ENCODE data around the gene OLA1.

DNA sequence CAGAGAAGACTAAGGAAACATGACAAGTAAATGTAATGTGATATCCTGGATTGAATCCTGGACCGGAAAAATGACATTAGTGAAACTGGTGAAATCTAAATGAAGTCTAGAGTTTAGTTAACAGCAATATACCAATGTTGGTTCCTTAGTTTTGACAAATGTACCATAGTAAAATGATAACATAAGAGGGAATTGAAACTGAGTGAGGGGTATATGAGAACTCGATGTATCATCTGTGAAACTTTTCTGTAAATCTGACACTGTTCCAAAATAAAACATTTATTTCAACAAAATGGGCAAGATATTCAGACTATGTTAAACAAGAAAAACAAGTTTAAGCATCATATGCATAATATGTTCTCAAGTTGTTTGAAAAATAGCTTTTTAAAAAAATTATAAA is 63.8 kb downstream of the OLA1 start:
- TF ChIP-seq, protein P1, sequence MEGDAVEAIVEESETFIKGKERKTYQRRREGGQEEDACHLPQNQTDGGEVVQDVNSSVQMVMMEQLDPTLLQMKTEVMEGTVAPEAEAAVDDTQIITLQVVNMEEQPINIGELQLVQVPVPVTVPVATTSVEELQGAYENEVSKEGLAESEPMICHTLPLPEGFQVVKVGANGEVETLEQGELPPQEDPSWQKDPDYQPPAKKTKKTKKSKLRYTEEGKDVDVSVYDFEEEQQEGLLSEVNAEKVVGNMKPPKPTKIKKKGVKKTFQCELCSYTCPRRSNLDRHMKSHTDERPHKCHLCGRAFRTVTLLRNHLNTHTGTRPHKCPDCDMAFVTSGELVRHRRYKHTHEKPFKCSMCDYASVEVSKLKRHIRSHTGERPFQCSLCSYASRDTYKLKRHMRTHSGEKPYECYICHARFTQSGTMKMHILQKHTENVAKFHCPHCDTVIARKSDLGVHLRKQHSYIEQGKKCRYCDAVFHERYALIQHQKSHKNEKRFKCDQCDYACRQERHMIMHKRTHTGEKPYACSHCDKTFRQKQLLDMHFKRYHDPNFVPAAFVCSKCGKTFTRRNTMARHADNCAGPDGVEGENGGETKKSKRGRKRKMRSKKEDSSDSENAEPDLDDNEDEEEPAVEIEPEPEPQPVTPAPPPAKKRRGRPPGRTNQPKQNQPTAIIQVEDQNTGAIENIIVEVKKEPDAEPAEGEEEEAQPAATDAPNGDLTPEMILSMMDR (IDR thresholded peaks at IDR 0.05; ENCODE audit: insufficient read depth, low read length, poor library complexity, severe bottlenecking): no peak
- TF ChIP-seq EZH2phosphoT487 (conservative IDR thresholded peaks at IDR 0.05; ENCODE audit: low read length): no peak
